Mucosa of rectum (tissue), 2 donors: ENCODE results near the gene BRD4.

ENCODE experiments used
- H3K27ac ChIP-seq, 2 donors: one replicate each; pipeline ENCODE4 v1.7.0; 2013; ENCODE audit warnings: inconsistent platforms in 2 of 2, low read depth in 2 of 2, low read length in 2 of 2
- H3K27me3 ChIP-seq, 2 donors: one replicate each; pipeline ENCODE4 v1.7.0; 2013; ENCODE audit warnings: low read length in 2 of 2; ENCODE audit not compliant: control insufficient read depth in 2 of 2, insufficient read depth in 2 of 2
- H3K36me3 ChIP-seq, 2 donors: one replicate each; pipeline ENCODE4 v1.7.0; 2013; ENCODE audit warnings: low read length in 2 of 2; ENCODE audit not compliant: control insufficient read depth in 2 of 2, insufficient read depth in 2 of 2
- H3K4me1 ChIP-seq, 2 donors: one replicate each; pipeline ENCODE4 v1.7.0; 2013; ENCODE audit warnings: low read length in 2 of 2, mild to moderate bottlenecking in 1 of 2; ENCODE audit not compliant: control insufficient read depth in 2 of 2, insufficient read depth in 2 of 2
- H3K4me3 ChIP-seq, 2 donors: one replicate each; pipeline ENCODE4 v1.7.0; 2013; ENCODE audit warnings: low read length in 2 of 2
- H3K9ac ChIP-seq, 2 donors: one replicate each; pipeline ENCODE4 v1.7.0; 2013; ENCODE audit warnings: low read length in 2 of 2, low read depth in 1 of 2, mild to moderate bottlenecking in 1 of 2
- H3K9me3 ChIP-seq, 2 donors: one replicate each; pipeline ENCODE4 v1.7.0; 2013; ENCODE audit warnings: low read length in 2 of 2; ENCODE audit not compliant: control insufficient read depth in 2 of 2
- donor health status: healthy.
- donor health status: Normal muscosa, but diverticular disease.

BRD4 gene

DNA sequence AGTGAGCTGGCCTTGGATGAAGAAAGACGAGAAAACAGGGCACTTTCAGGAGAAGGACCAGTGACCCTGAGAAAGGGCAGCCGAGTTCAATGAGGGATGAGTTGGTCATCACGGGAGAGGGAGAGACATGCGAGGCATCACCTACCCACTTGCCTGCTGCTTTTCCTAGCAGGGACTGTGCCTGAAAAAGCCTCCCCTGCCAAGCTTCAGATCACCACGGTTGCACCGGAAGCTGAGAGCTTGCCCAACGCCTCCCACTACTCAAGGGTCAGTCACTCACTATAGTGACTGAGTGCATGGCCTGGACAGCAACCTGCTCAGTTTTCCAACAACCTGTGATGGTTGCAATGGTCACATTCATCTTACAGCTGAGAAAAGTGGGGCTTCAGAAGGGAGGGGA, 87.5 kb downstream of the BRD4 start:
- Histone ChIP-seq H3K27ac (no peak overlapping the region), H3K9ac (no peak overlapping the region)

DNA sequence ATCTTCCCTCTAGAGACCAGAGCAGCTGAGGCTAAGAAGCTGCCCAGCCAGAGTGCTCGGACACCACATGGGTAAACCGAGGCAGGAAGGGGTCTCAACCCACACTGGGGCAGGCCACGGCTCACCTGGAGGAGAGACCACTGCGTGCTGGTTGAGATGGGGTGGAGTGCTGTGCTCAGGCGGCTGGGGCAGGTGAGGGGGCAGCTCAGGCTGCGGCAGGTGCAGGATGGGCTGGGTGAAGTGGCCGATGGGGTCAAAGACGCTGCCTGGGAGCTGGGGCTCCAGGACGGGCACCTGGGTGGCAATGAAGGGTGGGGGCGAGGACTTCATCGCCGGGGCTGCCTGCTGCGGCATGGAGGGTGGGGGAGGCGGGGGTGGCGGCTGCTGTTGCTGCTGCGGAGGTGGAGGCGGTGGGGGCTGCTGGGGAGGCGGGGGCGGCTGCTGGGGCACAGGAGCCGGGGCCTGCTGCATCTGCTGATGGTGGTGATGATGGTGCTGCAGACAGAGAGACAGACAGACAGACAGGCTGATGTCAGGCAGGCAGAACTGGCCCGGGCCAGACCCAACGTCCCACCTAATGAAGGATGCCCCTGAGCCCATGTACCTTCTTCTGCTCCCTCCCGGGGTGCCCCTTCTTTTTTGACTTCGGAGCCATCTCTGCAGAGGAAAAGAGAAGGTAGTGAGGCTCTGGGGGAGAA, 88.1 kb downstream of the BRD4 start:
- H3K27ac ChIP-seq, result no peak overlapping the region
- no peak overlapping the region for H3K4me3 ChIP-seq
- H3K27me3 ChIP-seq, result no peaks in the 10 kb centered on the region
- H3K36me3 ChIP-seq, result peaks cover 66 to 79% of the 10 kb centered on the region in 2 donors
- H3K4me1 ChIP-seq, result peaks cover 15 to 21% of the 10 kb centered on the region in 2 donors
- no peak overlapping the region for H3K9ac ChIP-seq
- no peaks in the 10 kb centered on the region for H3K9me3 ChIP-seq

More for the DNA sequence above, 87.5 kb downstream of the BRD4 start:
- Histone ChIP-seq H3K9me3 (no peaks in the 10 kb centered on the region), H3K4me3 (no peak overlapping the region), H3K4me1 (peaks cover 20 to 27% of the 10 kb centered on the region in 2 donors), H3K36me3 (peaks cover 64 to 79% of the 10 kb centered on the region in 2 donors), H3K27me3 (no peaks in the 10 kb centered on the region)

DNA sequence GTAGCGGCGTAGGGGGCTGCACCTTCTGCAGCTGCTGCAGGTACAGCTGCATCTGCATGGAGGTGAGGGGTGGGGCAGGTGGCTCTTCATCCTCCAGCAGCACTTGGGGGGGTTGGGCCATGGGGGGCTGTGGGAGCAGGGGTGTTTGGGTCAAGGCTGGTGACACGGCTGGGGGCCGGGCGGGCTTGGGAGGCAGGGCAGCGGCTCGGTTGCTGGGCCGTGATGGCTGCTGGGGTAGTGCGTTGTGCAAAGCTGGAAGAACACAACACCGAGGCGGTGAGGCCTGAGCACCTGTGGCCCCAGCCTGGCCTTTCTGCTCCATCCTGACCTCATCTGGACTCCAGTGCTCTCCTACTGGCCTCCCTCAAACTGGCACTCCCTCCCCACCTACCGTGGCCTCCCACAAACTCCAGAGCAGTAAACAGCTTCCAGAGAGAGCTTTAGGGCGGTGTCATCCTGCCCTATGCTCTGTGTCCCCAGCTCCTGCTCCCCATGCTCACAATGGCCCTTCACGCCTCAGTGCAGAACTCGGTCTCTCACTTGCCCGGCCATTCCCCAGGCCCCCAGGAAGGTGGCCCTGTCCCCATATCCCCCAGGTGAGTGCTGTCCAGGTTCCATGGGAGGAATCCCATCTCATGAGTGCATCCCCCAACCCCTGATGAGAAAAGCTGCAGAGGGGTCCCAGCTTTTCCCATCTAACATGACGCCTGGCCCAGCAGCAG, 88.9 kb downstream of the BRD4 start:
- Histone ChIP-seq H3K4me1 (peaks cover 6 to 13% of the 10 kb centered on the region in 2 donors), H3K9me3 (no peaks in the 10 kb centered on the region), H3K27ac (no peak overlapping the region), H3K27me3 (no peaks in the 10 kb centered on the region), H3K4me3 (no peak overlapping the region), H3K36me3 (peaks cover 68 to 78% of the 10 kb centered on the region in 2 donors), H3K9ac (no peak overlapping the region)

DNA sequence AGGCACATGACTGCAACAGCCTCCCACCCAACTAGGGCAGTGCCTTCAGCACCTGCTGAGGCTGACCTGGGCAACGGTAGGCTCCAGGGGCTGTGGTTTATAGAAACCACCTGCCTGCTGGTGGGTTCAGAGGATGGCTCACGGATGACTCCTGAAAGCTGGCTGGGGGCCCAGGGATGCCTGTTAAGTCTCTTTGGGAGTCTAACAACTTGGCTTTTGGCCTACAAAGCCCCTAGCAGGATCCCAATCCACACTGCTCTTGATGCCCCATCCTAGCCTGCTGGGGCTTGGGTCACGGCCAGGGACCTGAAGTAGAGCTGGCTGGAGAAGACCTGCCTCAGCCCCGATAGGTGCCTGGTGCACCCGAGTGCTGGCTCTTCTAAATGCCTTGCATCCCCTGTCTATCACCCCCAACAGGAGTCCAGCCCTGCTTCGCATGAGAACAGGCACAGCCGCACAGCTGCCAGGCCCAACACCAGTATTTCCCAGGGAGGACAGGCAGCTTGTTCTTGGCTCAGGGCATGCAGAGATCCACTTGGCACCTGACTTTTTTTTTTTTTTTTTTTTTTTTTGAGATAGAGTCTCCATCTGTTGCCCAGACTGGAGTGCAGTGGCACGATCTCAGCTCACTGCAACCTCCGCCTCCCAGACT, 91.0 kb downstream of the BRD4 start:
- no peak overlapping the region for H3K27ac ChIP-seq
- no peaks in the 10 kb centered on the region for H3K27me3 ChIP-seq
- no peaks in the 10 kb centered on the region for H3K4me1 ChIP-seq
- H3K9me3 ChIP-seq, result no peaks in the 10 kb centered on the region
- H3K9ac ChIP-seq, result no peak overlapping the region
- H3K4me3 ChIP-seq, result no peak overlapping the region
- peaks cover 69 to 73% of the 10 kb centered on the region in 2 donors for H3K36me3 ChIP-seq

DNA sequence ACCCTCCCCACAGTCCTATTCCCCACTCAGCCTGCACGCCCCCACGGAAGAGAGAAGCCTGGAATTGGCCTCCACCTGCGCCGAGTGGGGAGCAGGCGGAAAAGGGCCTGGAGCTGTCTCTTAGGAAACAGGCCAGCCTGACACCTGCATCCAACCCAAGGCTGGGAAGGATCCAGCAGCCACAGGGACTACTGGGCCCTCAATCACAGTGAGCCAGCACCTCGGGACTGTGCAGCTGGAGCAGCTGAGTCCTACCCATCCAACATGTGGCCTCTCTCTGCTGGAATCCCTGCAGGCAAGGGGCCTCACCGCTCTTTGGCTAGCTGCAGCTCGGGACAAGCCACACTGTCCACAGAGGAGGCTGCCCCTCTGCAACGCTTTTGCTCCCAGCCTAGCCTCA, 91.8 kb downstream of the BRD4 start:
- Histone ChIP-seq H3K9me3 (no peaks in the 10 kb centered on the region), H3K27me3 (no peaks in the 10 kb centered on the region), H3K27ac (no peak overlapping the region), H3K9ac (no peak overlapping the region), H3K4me1 (no peaks in the 10 kb centered on the region), H3K4me3 (no peak overlapping the region), H3K36me3 (peaks cover 69 to 73% of the 10 kb centered on the region in 2 donors)

DNA sequence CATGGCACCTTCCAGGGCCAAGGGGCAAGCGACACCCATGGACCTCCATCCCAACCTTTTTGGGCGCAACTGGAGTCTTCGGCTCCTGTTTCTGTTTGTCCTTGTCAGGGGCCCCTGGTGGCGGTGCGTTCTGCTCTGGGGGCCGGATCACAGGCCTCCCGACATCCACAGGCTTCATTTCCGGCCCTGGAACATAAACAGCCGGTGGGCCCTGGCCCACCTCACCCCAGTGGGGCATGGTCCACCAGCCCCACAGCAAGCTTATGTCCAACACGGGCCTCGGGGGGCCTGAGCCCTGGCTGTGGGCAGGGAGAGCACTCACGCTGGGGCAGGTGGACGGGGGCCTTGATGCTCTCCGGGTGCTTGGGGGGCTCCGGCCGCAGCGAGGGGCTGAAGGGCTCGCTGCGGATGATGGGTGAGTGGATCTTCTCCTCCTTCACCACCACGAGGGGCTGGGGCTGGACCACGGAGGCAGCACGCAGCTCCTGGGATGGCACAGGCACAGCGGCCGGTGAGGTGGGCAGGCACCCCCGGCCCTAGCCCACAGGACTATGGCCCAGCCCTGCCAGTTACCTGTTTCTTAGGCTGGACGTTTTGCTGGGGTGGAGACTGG, 92.9 kb downstream of the BRD4 start:
- Histone ChIP-seq H3K9ac (no peak overlapping the region), H3K4me3 (no peak overlapping the region), H3K36me3 (peaks cover 60 to 64% of the 10 kb centered on the region in 2 donors), H3K27ac (no peak overlapping the region), H3K9me3 (no peaks in the 10 kb centered on the region), H3K27me3 (no peaks in the 10 kb centered on the region), H3K4me1 (no peaks in the 10 kb centered on the region)

DNA sequence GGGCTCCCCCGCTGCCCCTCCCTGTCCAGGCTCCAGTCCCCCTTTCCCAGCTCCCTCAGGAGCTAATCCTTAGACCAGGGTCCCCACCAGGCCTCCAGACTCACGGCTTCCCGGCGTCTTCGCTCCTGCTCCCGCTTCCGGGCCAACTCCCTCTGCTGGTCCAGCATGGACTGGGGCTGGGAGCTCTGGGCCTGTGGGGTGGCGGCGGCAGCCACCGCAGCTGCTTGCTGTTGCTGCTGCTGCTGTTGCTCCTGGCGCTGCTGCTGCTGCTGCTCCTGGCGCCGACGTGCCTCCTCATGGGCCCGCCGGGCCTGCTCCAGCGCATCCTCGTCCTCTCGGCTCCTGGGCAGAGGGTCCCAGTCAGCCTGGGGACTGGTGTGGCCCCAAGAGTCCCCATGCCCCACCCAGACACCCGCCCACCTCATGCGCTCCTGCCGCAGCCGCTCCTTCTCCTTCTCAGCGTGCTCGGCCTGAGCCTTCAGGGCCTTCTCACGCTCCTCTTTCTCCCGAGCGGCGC, 93.6 kb downstream of the BRD4 start:
- Histone ChIP-seq H3K4me1 (no peaks in the 10 kb centered on the region), H3K4me3 (no peak overlapping the region), H3K27me3 (no peaks in the 10 kb centered on the region), H3K36me3 (peaks cover 55 to 60% of the 10 kb centered on the region in 2 donors), H3K9ac (no peak overlapping the region), H3K27ac (no peak overlapping the region), H3K9me3 (no peaks in the 10 kb centered on the region)

DNA sequence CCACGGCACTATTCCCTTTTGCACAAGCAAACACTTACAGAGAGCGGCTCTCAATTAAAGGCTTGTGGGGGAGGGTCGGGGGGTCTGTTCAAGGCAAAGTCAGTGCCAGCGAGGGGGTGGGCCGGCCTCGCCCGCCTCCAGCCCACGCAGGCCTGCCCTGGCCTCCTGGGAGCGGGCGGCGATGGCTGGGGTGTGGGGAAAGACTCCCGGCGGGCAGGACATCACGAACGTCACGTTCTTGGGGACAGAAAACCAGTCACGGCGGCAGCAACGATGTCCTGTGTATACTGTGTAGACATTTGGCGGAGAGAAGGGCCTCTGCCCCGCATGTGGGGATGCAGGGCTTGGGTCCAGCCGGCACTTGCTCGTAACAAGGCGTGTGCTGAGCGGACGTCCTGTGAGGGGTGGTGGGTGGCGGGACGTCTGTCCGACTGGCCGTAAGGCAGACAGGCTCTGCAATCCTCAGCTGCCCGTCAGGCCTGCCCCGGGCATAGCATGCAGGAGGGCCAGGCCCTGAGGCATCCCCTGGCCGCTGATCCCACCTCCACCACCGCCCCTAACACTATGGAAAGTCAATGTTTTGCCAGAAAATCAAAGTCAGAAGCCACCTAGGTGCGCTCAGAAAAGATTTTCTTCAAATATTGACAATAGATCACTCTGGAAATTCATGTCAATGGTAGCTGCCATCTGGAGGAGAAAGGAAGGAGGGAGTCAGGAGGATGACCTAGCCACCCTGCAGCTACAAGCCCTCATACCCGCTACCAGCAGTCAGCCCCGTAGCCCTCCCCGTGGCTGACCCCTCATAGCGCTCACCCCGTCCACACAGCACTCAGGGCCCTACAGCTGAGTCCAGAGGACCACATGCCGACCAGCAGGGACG, 94.3 kb downstream of the BRD4 start:
- Histone ChIP-seq H3K36me3 (peaks cover 50 to 55% of the 10 kb centered on the region in 2 donors), H3K4me3 (no peak overlapping the region), H3K27ac (no peak overlapping the region), H3K9me3 (no peaks in the 10 kb centered on the region), H3K27me3 (no peaks in the 10 kb centered on the region), H3K4me1 (no peaks in the 10 kb centered on the region), H3K9ac (no peak overlapping the region)

DNA sequence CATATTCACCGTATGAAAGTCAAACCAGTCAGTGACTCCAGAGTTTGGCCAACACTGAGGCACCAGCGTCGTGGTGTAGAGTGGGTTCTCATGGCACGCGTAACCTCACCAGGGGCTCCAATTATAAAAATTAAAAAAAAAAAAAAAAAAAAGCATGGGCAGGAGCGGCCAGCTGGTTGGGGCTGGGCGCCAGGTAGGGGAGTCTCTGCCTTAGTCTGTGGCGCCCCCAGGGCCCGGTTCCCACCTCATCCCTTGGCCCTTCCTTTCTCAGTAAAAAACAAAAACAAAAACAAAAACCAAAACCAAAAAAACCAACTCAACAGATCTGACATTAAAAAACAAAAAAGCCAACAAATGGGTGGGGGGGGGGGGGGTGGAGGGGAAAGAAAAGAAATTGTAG, 95.5 kb downstream of the BRD4 start:
- Histone ChIP-seq H3K36me3 (peaks cover 44 to 47% of the 10 kb centered on the region in 2 donors), H3K4me1 (no peaks in the 10 kb centered on the region)

More for the DNA sequence above, 95.5 kb downstream of the BRD4 start:
- H3K27me3 ChIP-seq, result peaks cover 0 to under 1% of the 10 kb centered on the region in 2 donors
- no peak overlapping the region for H3K4me3 ChIP-seq
- H3K27ac ChIP-seq, result no peak overlapping the region
- no peaks in the 10 kb centered on the region for H3K9me3 ChIP-seq
- no peak overlapping the region for H3K9ac ChIP-seq
